ENCODE data around the gene LMCD1. TPM values are rescaled to one million over a fixed set of nuclear protein-coding genes. Genes with fewer than 3 reads are reported as not detected.
A peak's percentile ranks its signal among the peaks of the same experiment; 100 is the strongest.

Gene LMCD1
- total and polyA plus RNA-seq, 2 of the 4 experiments (the other 2 are of a cell fraction) = 50.0 to 53.8 TPM

DNA sequence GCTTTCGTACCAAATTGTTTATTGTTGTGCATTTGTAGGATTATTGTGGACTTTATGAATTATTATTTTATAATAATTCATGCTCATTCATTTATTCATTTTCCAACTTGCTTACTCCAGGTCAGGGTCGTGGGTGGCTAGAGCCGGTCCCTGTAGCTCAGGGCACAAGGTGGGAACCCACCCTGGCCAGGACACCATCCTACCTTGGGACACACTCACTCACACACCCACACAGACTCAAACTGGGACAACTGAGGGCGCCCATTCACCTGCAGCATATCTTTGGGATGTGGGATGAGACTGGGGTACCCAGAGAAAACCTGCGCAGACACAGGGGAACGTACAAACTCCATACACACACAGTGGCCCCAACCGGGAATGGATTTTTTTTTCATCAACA is 102.4 kb downstream of the LMCD1 start:
- H4K20me1 ChIP-seq (ENCODE audit: insufficient read depth, low read length) = no peaks in the 10 kb centered on the region; the same call in 1 of the 2 replicates
- H2BK15ac ChIP-seq (ENCODE audit: low read depth, low read length) = peak overlapping the region; percentile 61; the same call in 1 of the 3 replicates
- no peak overlapping the region for H2BK5ac ChIP-seq (ENCODE audit: low read depth, low read length, poor library complexity, severe bottlenecking)
- dilution Hi-C loops (cut with HindIII; ENCODE audit: low sequenced_read_pairs, unreplicated experiment) = no loop called here
- DNase-seq (no peak), ATAC-seq (ENCODE audit: low read depth) (no peak)
- no peak overlapping the region for H3K9ac ChIP-seq (ENCODE audit: low read depth, low read length)
- no peak overlapping the region for H3K14ac ChIP-seq (replicated peaks; ENCODE audit: low read depth, low read length)
- H2BK120ac ChIP-seq (ENCODE audit: low read depth, low read length) = no peak overlapping the region
- no peak overlapping the region for H2BK20ac ChIP-seq (ENCODE audit: low read depth, low read length)
- no peak overlapping the region for H2AK9ac ChIP-seq (replicated peaks; ENCODE audit: low read depth, low read length, poor library complexity)
- H4K91ac ChIP-seq (ENCODE audit: insufficient read depth, low read depth, low read length) = no peak overlapping the region
- H4K5ac ChIP-seq (ENCODE audit: low read depth, low read length) = no peak overlapping the region
- no peaks in the 10 kb centered on the region for H3K79me1 ChIP-seq (ENCODE audit: low read depth in 1 of 2, low read length in 2 of 2)
- no peaks in the 10 kb centered on the region for H3K27me3 ChIP-seq (ENCODE audit: control insufficient read depth, insufficient read depth, low read length)
- H2AFZ ChIP-seq (replicated peaks; ENCODE audit: low read length, poor library complexity) = peak overlapping the region; percentile 58
- no peaks in the 10 kb centered on the region for H3K36me3 ChIP-seq (ENCODE audit: control insufficient read depth, insufficient read depth, low read length)
- in situ Hi-C loops (cut with MboI; ENCODE audit: low sequenced_read_pairs) = no loop called here
- H3K9me3 ChIP-seq (ENCODE audit: control insufficient read depth, insufficient read depth, low read length) = no peaks in the 10 kb centered on the region
- TF ChIP-seq, protein P1, sequence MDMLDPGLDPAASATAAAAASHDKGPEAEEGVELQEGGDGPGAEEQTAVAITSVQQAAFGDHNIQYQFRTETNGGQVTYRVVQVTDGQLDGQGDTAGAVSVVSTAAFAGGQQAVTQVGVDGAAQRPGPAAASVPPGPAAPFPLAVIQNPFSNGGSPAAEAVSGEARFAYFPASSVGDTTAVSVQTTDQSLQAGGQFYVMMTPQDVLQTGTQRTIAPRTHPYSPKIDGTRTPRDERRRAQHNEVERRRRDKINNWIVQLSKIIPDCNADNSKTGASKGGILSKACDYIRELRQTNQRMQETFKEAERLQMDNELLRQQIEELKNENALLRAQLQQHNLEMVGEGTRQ (IDR thresholded peaks at IDR 0.05; ENCODE audit: low read depth, low read length) = no peak
- no peak for TF ChIP-seq SMC3 (IDR thresholded peaks at IDR 0.05; ENCODE audit: low read depth, low read length)
- no peak for TF ChIP-seq POLR2A (IDR thresholded peaks at IDR 0.05; ENCODE audit: low read depth, low read length)
- BruUV-seq (replicated peaks) = no TSS peak
- no peak overlapping the region for H3K56ac ChIP-seq (ENCODE audit: extremely low read depth, insufficient read depth, low read length)
- POLR2A ChIA-PET (ENCODE audit: unreplicated experiment) = no interaction called here
- no peak overlapping the region for H3K23ac ChIP-seq (ENCODE audit: low read depth, low read length)
- peaks cover 7% of the 10 kb centered on the region for H3K4me1 ChIP-seq (ENCODE audit: control insufficient read depth, insufficient read depth, low read length)
- no peak overlapping the region for H3K4ac ChIP-seq (ENCODE audit: low read depth, low read length)
- H3K27ac ChIP-seq (ENCODE audit: insufficient read depth, low read length) = no peak overlapping the region
- intact Hi-C loops (cut with micrococcal nuclease) = no loop called here
- no peak overlapping the region for H3K18ac ChIP-seq (ENCODE audit: low read depth, low read length)
- H3K9me1 ChIP-seq (ENCODE audit: insufficient read depth, low read length) = no peaks in the 10 kb centered on the region; the same call in 1 of the 2 replicates
- H3K4me3 ChIP-seq (ENCODE audit: insufficient read depth, low read depth, low read length) = no peak overlapping the region
- CTCF ChIA-PET = no interaction called here
- H3K4me2 ChIP-seq (ENCODE audit: low read depth, low read length) = no peak overlapping the region
- H2AK5ac ChIP-seq (ENCODE audit: low read depth, low read length) = no peak overlapping the region
- WGBS, 2 experiments (ENCODE audit: extremely low coverage in 2 of 2, insufficient read length in 1 of 2) = 100% methylated on average over 2 of the region's 7 CpGs; no CpG with 5 or more reads in 1 of the 2 experiments
- H4K8ac ChIP-seq (ENCODE audit: low read depth in 2 of 2, low read length in 2 of 2) = no peak overlapping the region

Measured in IMR-90 (cell line).